GM18907 (cell line): Measurements from ENCODE around the gene UNC119B.

Experiments used
- ATAC-seq: cut with Tn5 transposase; IDR thresholded peaks from one replicate; pipeline ENCODE4 v1.9.1; 2021; ENCODE audit warnings: mild to moderate bottlenecking, moderate library complexity; ENCODE audit not compliant: unreplicated experiment

Gene UNC119B

DNA sequence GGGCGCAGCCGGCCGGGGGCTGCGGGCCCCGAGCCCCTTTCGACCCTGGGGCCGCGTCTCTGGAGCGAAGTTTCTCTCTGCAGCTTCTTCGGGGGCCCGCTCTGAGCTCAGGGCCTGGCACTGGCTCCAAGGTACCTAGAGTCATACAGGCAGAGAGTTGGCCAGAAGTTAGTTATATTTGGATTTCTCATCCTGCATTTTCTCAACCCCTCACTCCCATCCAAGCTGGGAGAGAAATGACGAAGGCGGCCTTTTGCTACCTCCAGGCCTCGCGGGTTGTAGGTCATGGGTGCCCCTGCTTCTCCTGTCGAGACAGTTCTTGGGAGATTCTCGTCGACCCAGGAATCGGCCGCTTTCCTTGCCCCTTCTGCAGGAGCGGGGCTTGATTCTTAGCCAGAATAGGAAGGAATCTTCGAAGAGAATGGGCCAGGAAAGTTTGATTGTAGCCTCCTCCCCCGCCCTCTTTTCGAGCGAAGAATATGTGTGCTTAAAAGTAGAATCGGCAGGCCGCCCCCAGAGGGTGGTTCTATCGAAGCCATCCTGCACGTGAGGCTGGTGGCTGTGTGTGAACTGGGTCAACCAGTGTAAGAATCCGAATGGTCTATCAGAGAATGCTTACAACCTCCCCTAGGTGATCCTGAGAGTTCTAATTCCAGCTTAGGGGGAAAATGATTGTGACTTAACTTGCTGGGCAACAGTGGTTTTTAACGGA lies 22.5 kb upstream of the UNC119B start:
- ATAC-seq, result no peak

- ATAC-seq, result no peak
Observed at GRCh38 chr12:120688527-120689071, 21.7 kb upstream of the UNC119B start.

GRCh38 chr12:120689397-120690082 lies 20.7 kb upstream of the UNC119B start:
- no peak for ATAC-seq

- no peak for ATAC-seq
Observed at GRCh38 chr12:120690083-120690450, 20.2 kb upstream of the UNC119B start.

DNA sequence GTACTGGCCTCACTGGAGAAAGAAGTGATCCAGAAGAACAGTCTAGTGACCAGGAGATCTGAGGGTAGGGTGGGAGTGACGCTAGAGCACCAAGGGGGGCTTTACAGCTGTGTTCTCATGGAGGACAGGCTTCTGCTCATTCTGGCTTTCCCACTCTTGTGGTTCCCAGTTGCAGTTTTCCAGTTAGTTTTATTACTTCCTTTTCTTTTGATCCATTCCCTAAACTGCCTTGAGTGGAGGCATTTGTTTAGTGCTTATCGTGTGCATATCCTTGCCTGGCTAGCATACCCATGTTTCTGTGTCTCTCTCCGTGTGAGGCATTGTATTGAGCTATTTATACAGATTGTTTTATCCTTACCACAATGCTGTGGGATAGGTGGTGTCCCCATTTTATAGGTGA lies 19.3 kb upstream of the UNC119B start:
- ATAC-seq, result no peak

DNA sequence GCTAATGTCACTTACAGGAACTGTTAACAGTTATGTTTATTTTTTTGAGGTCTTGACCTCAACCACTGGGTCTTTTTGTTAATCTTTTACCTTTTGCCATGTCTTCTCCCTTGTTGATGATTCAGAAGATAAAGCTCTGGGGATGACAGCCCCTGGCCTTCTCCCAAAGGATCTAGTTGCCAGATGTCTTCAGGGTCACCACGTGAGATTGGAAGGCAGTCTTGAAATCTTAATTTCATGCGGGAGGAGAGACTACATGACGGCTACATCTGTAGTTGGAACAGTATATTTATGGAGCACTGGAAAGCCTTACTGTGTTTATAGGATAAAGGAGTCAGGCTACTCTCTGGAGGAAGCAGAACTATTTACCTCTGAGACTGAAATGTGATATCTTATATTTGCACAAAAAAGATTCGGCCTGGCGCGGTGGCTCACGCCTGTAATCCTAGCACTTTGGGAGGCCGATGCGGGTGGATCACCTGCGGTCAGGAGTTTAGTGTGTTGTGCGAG lies 17.7 kb upstream of the UNC119B start:
- ATAC-seq, result no peak

GRCh38 chr12:120693848-120694247 lies 16.4 kb upstream of the UNC119B start:
- ATAC-seq, result no peak

GRCh38 chr12:120696626-120697025 lies 13.6 kb upstream of the UNC119B start:
- no peak for ATAC-seq

GRCh38 chr12:120697344-120697743 lies 12.9 kb upstream of the UNC119B start:
- no peak for ATAC-seq

GRCh38 chr12:120698665-120699064 lies 11.6 kb upstream of the UNC119B start:
- ATAC-seq, result no peak

DNA sequence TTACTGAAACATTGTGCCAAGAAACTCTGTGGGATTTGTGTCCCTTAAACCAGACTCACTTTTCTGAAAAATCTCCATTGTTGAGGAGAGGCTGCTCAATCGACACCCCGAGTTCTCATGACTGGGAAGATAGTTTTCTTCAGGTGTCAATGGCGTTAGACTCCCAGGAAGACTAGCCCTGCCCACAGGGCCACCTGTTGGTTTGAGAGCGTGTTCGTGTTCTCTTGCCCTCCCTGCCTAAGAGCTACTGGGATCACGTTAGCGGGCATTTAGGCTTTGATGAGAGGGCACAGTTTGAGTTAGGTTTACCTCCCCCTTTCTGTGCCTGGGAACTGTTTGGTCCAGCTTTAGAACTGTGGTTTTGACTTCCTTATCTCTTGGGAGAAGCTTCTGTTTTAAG lies 10.7 kb upstream of the UNC119B start:
- no peak for ATAC-seq

DNA sequence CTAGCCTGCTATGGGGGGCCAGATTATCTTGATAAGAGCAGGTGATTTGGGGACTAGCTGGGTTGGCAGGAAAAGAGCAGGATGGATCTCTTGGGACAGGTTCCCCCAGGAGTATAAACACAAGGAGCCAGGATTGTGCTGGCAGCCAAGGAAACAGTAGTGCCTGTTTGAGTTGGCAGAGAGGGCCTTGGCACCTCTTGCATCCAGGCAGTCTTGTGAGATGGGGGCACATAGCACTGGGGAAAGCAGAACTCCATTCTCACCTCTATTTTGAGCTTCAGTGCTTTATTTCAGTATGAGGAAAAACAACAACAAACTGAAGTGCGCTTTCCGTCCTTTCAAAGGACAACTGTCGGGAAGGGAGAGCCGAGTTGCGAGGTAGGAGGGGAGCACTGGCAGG lies 9.4 kb upstream of the UNC119B start:
- ATAC-seq, result no peak

DNA sequence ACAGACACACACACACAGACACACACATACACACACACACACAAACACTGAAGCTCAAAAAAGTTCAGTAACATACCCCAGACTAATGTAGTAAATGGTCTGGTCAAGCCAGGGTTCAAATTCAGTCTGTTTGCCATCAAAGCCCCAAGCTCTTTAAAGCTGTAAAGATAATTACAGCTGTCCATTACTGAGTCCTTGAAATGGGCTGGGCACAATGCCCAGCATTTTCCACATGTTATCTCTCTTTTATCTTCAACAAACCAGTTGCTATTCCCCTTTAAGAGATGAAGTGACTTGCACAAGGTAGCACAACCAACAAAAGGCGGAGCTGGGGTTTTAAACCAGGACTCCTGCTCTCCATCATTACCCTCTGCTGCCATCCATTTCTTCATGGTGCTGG lies 7.6 kb upstream of the UNC119B start:
- ATAC-seq, result no peak

- ATAC-seq, result no peak
Observed at GRCh38 chr12:120703311-120703942, 6.8 kb upstream of the UNC119B start.

DNA sequence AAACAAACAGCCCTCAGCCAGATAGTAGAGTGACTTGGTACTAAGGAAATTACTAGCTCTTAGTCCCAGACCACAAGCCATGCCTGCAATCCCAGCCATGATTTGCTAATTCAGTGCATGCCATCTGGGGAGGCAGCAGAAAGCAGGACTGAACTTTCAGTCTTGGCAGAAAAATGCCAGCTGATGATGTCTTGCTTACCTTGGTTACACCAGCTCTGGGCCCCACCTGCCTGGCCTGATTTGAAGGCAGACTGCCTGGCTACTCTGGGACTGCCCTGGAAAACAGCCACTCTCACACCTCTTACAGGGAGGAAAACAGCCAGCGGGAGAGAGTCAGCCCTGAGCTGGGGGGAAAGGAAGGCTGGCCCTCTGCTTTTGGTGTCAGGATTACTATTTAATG lies 4.6 kb upstream of the UNC119B start:
- ATAC-seq, result no peak

- no peak for ATAC-seq
Observed at GRCh38 chr12:120706029-120706428, 4.2 kb upstream of the UNC119B start.

GRCh38 chr12:120708651-120709050 lies 1.6 kb upstream of the UNC119B start:
- no peak for ATAC-seq

DNA sequence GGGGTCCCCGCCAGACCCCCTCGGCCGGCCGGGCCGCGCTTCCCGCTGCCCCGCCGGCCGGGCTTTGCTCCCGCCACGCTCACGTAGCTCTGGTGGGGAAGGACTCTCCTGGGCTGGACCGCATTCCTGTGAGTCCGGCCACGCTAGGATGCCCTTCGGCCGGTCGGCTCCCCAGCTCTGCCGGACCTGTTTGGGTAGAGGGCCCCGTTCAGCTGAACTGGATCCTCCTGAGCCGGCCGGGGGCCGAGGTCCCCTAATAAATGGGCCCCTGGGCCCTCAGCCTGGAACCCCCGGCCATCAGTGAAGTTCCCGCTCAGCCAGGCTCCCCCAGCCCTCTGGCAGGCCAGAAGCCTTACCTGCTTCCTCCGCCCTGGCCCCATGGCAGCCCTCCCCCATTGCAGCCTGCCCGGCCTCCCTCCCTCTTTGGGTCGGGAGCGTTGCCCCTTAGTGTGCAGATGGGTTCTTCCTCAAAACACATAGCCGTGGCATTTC lies 593 bp downstream of the UNC119B start:
- ATAC-seq, result peak; percentile 18

- ATAC-seq, result no peak
Observed at GRCh38 chr12:120711411-120711810, 1.2 kb downstream of the UNC119B start.

DNA sequence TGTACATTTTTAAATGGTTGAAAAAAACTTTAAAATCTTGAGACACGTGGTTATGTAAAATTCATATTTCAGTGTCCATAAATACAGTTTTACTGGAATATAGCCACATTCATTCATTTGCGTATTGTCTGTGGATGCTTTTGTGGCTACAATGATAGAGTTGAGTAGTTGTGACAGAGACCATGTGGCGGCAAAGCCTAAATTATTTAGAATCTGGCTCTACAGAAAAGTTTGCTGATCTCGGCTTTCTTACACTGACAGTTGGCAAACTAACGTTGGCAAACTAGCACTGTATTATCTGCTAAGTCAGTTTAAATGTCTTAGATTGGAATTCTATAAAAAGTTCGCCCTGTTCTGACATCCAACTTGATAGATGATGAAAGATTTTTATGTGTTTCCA lies 2.4 kb downstream of the UNC119B start:
- ATAC-seq, result no peak

DNA sequence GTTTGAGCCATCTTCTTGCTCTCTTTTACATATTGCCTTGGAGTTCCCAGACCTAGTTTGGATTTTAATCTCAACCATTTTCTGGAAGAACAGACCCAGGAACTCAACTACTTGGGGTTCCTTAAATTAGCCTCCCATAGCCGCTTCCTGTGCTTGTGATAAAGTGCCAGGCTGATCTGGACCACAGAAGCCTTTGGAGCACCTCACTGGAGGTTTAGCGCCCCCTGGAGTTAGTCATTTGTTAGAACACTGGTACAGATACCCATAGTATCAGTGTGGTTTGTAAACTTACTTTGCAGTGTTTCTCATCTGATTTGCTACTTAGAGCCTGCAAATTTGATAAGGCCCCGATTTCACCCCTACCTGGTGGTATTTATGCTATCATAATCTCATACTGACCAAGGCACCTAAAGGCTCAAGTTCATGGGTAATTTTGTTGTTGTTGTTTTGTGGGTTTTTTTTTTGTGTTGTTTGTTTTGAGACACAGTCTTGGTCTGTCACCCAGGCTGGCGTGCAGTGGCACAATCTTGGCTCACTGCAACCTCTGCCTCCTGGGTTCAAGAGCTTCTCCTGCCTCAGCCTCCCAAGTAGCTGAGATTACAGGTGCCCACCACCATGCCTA lies 3.7 kb downstream of the UNC119B start:
- ATAC-seq, result peak; percentile 48
